ENCODE measurements around the gene COL23A1. TPM values are rescaled to one million over a fixed set of nuclear protein-coding genes. Genes with fewer than 3 reads are reported as not detected.

Gene COL23A1
- total and polyA plus RNA-seq, 2 of the 13 experiments (the other 11 are each of a cell fraction or from before 2014, with no cell fraction given) = not detected

- no peak for TF ChIP-seq ZNF275 (CRISPR knock-in tag; IDR thresholded peaks at IDR 0.05; ENCODE audit: borderline replicate concordance)
- TF ChIP-seq, protein P1, sequence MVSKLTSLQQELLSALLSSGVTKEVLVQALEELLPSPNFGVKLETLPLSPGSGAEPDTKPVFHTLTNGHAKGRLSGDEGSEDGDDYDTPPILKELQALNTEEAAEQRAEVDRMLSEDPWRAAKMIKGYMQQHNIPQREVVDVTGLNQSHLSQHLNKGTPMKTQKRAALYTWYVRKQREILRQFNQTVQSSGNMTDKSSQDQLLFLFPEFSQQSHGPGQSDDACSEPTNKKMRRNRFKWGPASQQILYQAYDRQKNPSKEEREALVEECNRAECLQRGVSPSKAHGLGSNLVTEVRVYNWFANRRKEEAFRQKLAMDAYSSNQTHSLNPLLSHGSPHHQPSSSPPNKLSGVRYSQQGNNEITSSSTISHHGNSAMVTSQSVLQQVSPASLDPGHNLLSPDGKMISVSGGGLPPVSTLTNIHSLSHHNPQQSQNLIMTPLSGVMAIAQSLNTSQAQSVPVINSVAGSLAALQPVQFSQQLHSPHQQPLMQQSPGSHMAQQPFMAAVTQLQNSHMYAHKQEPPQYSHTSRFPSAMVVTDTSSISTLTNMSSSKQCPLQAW (CRISPR knock-in tag; IDR thresholded peaks at IDR 0.05) = peak; percentile 62; the same call in 1 of the 2 replicates
- no peak for TF ChIP-seq ZNF383 (CRISPR knock-in tag; IDR thresholded peaks at IDR 0.05; ENCODE audit: borderline replicate concordance)
- TF ChIP-seq YEATS4 (CRISPR knock-in tag; IDR thresholded peaks at IDR 0.05; ENCODE audit: borderline replicate concordance) = no peak
- TF ChIP-seq, protein P2, sequence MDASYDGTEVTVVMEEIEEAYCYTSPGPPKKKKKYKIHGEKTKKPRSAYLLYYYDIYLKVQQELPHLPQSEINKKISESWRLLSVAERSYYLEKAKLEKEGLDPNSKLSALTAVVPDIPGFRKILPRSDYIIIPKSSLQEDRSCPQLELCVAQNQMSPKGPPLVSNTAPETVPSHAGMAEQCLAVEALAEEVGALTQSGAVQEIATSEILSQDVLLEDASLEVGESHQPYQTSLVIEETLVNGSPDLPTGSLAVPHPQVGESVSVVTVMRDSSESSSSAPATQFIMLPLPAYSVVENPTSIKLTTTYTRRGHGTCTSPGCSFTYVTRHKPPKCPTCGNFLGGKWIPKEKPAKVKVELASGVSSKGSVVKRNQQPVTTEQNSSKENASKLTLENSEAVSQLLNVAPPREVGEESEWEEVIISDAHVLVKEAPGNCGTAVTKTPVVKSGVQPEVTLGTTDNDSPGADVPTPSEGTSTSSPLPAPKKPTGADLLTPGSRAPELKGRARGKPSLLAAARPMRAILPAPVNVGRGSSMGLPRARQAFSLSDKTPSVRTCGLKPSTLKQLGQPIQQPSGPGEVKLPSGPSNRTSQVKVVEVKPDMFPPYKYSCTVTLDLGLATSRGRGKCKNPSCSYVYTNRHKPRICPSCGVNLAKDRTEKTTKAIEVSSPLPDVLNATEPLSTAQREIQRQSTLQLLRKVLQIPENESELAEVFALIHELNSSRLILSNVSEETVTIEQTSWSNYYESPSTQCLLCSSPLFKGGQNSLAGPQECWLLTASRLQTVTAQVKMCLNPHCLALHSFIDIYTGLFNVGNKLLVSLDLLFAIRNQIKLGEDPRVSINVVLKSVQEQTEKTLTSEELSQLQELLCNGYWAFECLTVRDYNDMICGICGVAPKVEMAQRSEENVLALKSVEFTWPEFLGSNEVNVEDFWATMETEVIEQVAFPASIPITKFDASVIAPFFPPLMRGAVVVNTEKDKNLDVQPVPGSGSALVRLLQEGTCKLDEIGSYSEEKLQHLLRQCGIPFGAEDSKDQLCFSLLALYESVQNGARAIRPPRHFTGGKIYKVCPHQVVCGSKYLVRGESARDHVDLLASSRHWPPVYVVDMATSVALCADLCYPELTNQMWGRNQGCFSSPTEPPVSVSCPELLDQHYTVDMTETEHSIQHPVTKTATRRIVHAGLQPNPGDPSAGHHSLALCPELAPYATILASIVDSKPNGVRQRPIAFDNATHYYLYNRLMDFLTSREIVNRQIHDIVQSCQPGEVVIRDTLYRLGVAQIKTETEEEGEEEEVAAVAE (CRISPR knock-in tag; IDR thresholded peaks at IDR 0.05; ENCODE audit: borderline replicate concordance) = no peak
- no peak for TF ChIP-seq ATF2 (CRISPR knock-in tag; IDR thresholded peaks at IDR 0.05)
- TF ChIP-seq, protein P3, sequence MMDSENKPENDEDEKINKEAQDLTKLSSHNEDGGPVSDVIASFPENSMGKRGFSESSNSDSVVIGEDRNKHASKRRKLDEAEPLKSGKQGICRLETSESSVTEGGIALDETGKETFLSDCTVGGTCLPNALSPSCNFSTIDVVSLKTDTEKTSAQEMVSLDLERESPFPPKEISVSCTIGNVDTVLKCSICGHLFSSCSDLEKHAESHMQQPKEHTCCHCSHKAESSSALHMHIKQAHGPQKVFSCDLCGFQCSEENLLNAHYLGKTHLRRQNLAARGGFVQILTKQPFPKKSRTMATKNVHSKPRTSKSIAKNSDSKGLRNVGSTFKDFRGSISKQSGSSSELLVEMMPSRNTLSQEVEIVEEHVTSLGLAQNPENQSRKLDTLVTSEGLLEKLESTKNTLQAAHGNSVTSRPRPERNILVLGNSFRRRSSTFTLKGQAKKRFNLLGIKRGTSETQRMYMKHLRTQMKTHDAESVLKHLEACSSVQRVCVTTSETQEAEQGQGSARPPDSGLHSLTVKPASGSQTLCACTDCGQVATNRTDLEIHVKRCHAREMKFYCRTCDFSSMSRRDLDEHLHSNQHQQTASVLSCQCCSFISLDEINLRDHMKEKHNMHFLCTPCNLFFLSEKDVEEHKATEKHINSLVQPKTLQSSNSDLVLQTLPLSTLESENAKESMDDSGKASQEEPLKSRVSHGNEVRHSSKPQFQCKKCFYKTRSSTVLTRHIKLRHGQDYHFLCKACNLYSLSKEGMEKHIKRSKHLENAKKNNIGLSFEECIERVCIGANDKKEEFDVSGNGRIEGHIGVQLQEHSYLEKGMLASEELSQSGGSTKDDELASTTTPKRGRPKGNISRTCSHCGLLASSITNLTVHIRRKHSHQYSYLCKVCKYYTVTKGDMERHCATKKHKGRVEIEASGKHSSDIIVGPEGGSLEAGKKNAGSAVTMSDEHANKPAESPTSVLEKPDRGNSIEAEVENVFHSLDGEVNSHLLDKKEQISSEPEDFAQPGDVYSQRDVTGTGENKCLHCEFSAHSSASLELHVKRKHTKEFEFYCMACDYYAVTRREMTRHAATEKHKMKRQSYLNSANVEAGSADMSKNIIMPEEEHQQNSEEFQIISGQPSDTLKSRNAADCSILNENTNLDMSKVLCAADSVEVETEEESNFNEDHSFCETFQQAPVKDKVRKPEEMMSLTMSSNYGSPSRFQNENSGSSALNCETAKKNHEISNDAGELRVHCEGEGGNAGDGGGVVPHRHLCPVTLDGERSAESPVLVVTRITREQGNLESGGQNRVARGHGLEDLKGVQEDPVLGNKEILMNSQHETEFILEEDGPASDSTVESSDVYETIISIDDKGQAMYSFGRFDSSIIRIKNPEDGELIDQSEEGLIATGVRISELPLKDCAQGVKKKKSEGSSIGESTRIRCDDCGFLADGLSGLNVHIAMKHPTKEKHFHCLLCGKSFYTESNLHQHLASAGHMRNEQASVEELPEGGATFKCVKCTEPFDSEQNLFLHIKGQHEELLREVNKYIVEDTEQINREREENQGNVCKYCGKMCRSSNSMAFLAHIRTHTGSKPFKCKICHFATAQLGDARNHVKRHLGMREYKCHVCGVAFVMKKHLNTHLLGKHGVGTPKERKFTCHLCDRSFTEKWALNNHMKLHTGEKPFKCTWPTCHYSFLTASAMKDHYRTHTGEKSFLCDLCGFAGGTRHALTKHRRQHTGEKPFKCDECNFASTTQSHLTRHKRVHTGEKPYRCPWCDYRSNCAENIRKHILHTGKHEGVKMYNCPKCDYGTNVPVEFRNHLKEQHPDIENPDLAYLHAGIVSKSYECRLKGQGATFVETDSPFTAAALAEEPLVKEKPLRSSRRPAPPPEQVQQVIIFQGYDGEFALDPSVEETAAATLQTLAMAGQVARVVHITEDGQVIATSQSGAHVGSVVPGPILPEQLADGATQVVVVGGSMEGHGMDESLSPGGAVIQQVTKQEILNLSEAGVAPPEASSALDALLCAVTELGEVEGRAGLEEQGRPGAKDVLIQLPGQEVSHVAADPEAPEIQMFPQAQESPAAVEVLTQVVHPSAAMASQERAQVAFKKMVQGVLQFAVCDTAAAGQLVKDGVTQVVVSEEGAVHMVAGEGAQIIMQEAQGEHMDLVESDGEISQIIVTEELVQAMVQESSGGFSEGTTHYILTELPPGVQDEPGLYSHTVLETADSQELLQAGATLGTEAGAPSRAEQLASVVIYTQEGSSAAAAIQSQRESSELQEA (CRISPR knock-in tag; IDR thresholded peaks at IDR 0.05; ENCODE audit: not compliant biosample characterization) = no peak
- TF ChIP-seq PATZ1 (CRISPR knock-in tag; IDR thresholded peaks at IDR 0.05) = no peak
Measured at GRCh38 chr5:178232920-178233429, 357.2 kb downstream of the COL23A1 start (continued).
